Glomerular visceral epithelial cell (primary cell): ENCODE measurements around the gene MYRIP.
"Not testable (repeated sequence)": the region's sequence is repeated elsewhere in the genome, so short reads cannot be mapped to it uniquely, and the experiment has no call there.

ENCODE experiments used
- DNase-seq: peaks from one replicate; pipeline ENCODE4 v3.0.0-alpha.2; 2016; ENCODE audit errors: extremely low spot score

MYRIP gene

GRCh38 chr3:40129981-40130380 lies 320.6 kb downstream of the MYRIP start:
- DNase-seq = no peak

GRCh38 chr3:40130721-40131120 lies 321.3 kb downstream of the MYRIP start:
- DNase-seq = no peak

- not testable (repeated sequence) for DNase-seq
Measured at GRCh38 chr3:40133886-40134575, 324.6 kb downstream of the MYRIP start.

GRCh38 chr3:40137591-40138295 lies 328.3 kb downstream of the MYRIP start:
- no peak for DNase-seq

GRCh38 chr3:40143283-40144090 lies 334.1 kb downstream of the MYRIP start:
- DNase-seq = peak; percentile 15

- no peak for DNase-seq
Measured at GRCh38 chr3:40148827-40149226, 339.4 kb downstream of the MYRIP start.

GRCh38 chr3:40152482-40153133 lies 343.2 kb downstream of the MYRIP start:
- DNase-seq = no peak

- DNase-seq = no peak
Measured at GRCh38 chr3:40160933-40161332, 351.5 kb downstream of the MYRIP start.

- no peak for DNase-seq
Measured at GRCh38 chr3:40162616-40163015, 353.2 kb downstream of the MYRIP start.

- DNase-seq = no peak
Measured at GRCh38 chr3:40166997-40167396, 357.6 kb downstream of the MYRIP start.

- DNase-seq = no peak
Measured at GRCh38 chr3:40167958-40168357, 358.5 kb downstream of the MYRIP start.

- no peak for DNase-seq
Measured at GRCh38 chr3:40169983-40170382, 360.6 kb downstream of the MYRIP start.

GRCh38 chr3:40170395-40170794 lies 361.0 kb downstream of the MYRIP start:
- DNase-seq = no peak

- DNase-seq = no peak
Measured at GRCh38 chr3:40172560-40172959, 363.2 kb downstream of the MYRIP start.

GRCh38 chr3:40173227-40173721 lies 363.9 kb downstream of the MYRIP start:
- no peak for DNase-seq

- DNase-seq = no peak
Measured at GRCh38 chr3:40178012-40178594, 368.7 kb downstream of the MYRIP start.

- peak; percentile 60 for DNase-seq
Measured at GRCh38 chr3:40179016-40179415, 369.6 kb downstream of the MYRIP start.

- no peak for DNase-seq
Measured at GRCh38 chr3:40181182-40181581, 371.8 kb downstream of the MYRIP start.

- DNase-seq = no peak
Measured at GRCh38 chr3:40185029-40185695, 375.8 kb downstream of the MYRIP start.

- DNase-seq = no peak
Measured at GRCh38 chr3:40186508-40186907, 377.1 kb downstream of the MYRIP start.

GRCh38 chr3:40187945-40188344 lies 378.5 kb downstream of the MYRIP start:
- DNase-seq = no peak
